Measurements from ENCODE around the gene ADGRD1. TPM values are rescaled to one million over a fixed set of nuclear protein-coding genes. Genes with fewer than 3 reads are reported as not detected.

The ADGRD1 gene
- total RNA-seq, 1 donor from 2014 or later, result 11.6 TPM

DNA sequence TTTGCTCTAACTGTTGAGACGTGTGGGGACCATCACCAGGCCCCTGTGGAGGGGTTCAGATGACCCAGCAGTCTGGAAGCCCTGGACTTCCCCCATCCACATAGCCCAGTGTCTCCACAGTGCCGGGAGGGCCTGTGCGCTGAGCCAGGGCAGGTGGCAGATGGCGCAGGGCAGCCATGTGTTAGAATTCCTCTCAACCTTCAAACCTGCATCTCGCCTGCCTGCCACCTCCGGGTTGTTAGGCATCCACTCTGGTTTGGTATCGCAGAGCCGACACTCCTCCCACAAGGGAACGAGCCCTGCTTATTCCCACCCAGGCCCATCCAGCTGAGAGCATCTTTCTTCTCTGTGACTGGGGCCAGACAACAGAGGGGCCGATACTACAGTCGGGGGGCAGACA lies 84.5 kb downstream of the ADGRD1 start:
- ATAC-seq (no peak), DNase-seq (ENCODE audit: low spot score) (no peak)

DNA sequence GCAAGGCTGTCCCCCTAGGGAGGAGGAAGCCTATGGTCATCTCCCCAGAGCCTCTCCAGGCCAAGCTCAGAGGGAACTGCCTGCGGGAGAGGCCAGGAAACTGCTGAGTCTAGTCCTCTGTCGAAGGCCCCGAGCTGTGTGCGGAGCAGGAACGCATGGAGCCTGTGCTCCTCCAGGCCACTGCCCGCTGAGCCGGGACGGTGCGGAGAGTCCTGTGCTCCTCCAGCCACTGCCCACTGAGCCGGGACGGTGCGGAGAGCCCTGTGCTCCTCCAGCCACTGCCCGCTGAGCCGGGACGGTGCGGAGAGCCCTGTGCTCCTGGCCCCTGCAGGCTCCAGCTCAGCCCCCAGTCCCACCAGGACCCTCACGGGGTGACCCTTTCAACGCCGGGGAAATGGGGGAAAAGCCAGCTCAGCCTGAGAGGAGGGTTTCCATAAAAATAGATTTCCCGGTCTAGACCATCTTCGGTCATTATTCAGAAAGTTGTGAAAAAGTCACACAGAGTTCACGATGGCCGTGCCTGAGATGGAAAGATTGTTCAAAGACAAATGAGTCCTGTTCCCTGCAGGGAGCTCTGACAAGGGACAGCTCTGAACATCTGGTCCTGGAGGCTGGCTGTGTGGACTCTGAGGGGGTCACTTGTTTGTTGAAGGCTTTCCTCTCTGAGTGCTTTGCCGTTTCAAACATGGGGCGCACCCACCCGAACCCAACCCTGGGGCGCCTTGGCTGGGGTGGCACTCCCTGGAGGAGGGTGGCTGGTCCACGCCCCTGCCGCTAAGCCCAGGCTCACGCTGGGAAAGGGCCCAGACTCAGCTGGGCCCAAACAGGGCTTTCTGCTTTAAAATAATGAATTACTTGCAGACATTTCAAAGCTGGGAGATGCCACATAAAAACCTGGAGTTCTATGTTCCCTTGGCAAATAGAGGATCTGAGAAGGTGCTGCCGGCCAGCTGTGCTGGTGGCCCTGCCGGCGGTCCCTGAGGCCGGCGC lies 85.5 kb downstream of the ADGRD1 start:
- DNase-seq (ENCODE audit: low spot score), result no peak

GRCh38 chr12:131040491-131040890 lies 86.8 kb downstream of the ADGRD1 start:
- DNase-seq (ENCODE audit: low spot score), result no peak
- ATAC-seq, result no peak

More for the DNA sequence above, 85.5 kb downstream of the ADGRD1 start:
- no peak for ATAC-seq

DNA sequence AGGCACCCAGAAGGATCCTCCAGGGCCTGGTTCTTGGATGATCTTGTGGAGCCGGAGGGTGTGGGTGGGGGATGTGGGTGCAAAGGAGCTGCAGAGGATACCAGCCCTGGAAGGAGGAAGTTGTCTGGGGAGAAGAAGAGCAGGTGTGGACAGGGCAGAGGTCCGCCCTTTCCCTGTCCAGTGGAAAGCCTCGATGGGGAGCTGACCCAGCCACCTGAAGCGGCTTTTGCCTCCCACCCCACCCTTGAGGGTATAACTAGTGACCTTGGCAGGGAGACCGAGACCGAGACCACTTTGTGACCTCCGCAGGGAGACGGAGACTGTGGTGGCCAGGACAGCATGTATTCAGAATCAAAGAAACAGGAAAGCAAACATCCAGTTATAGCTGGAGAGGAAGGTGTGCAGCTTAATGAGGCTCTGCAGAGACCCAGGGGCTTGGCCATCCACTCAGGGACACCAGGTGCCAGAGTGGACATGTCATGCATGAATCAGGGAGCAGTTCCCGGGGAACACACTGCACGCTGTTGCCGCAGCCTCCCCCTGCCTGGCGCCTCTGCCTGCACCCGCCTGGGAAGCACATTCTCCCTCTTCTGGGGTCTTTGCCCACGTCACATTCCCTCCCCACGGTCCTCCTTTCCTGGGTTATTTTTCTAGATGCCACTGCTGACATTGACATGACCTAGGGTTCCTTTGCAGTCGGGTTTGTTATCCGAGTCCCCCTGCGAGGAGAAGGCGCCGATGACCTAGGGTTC lies 87.7 kb downstream of the ADGRD1 start:
- ATAC-seq (no peak), DNase-seq (ENCODE audit: low spot score) (no peak)

- no peak for ATAC-seq
- no peak for DNase-seq (ENCODE audit: low spot score)
Measured at GRCh38 chr12:131041968-131042833, 88.5 kb downstream of the ADGRD1 start.

DNA sequence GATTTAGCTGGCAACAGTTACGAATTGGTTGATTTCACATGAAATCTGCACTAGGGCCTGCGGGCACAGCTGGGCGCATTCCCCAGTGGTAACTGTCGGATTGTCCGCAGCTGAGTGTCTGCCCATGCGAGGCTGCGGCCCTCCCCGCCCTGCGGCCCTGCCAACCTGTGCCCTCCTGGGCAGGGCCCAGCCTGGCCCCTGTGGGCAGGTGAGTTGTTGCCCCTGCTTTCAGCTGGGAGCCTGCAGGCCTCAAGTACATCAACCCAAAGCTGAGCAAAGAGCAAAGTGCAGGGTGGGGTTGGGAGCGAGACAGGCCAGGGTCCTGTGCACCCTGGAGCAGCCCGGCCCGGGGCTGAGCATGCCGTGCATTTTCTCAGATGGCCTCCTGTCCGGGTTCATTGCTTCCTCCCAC lies 89.1 kb downstream of the ADGRD1 start:
- DNase-seq (ENCODE audit: low spot score) (no peak), ATAC-seq (no peak)

DNA sequence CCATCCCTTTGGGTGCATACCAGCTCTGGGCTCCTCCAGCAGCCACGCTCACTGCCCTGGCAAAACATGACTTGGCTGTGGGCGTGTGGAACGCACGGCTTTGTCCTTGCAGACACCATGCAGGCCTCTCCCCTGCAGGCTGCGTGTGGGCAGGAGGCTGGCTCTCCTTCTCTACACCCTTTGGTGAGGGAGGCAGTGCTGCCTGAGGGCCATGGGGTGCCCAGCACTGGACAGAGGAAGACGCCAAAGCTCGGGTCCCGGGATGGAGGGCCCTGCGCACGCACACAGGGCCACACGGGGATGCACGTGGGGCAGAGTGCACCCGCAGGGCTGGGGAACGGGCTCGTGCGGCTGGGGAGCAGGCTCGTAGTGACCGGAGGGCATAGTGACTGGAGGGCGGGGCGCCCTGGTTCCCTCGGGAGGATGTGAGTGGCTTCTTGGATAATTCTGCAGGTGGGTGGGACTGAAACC lies 89.7 kb downstream of the ADGRD1 start:
- DNase-seq (ENCODE audit: low spot score) (no peak), ATAC-seq (no peak)

GRCh38 chr12:131044136-131044535 lies 90.4 kb downstream of the ADGRD1 start:
- no peak for DNase-seq (ENCODE audit: low spot score)
- no peak for ATAC-seq

DNA sequence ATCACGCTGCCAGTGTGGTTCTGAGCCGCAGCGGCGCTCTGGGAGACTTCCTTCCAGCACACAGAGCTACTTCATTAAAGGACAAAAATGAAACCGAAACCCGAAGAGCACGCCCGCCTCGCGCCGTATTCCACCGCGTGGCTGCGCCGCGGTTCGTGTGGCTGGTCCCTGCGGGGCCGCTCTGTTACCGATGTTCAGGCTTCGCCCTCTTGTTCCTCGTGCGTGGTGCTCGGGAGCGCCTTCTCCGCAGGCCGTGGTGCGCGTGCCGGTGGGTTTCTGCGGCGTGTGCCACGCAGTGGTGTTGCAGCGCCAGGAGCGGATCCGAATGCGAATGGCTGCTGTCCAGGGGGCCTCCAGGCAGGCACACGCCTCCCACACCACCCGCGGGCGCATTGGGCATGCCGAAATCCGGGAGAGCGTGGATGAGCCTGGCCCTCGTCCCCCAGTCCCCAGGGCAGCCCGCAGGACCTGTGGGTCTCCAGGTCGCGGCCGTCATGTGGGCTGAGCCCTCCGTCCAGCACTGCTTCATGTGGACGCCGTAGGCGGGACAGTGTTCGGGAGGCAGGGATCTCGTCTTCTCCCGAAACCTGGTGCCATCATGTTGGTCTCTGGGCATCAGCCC lies 91.2 kb downstream of the ADGRD1 start:
- no peak for ATAC-seq
- DNase-seq (ENCODE audit: low spot score), result no peak

GRCh38 chr12:131045705-131046460 lies 92.2 kb downstream of the ADGRD1 start:
- DNase-seq (ENCODE audit: low spot score) (no peak), ATAC-seq (no peak)

- ATAC-seq, result no peak
Measured at GRCh38 chr12:131046813-131047788, 93.4 kb downstream of the ADGRD1 start.

DNA sequence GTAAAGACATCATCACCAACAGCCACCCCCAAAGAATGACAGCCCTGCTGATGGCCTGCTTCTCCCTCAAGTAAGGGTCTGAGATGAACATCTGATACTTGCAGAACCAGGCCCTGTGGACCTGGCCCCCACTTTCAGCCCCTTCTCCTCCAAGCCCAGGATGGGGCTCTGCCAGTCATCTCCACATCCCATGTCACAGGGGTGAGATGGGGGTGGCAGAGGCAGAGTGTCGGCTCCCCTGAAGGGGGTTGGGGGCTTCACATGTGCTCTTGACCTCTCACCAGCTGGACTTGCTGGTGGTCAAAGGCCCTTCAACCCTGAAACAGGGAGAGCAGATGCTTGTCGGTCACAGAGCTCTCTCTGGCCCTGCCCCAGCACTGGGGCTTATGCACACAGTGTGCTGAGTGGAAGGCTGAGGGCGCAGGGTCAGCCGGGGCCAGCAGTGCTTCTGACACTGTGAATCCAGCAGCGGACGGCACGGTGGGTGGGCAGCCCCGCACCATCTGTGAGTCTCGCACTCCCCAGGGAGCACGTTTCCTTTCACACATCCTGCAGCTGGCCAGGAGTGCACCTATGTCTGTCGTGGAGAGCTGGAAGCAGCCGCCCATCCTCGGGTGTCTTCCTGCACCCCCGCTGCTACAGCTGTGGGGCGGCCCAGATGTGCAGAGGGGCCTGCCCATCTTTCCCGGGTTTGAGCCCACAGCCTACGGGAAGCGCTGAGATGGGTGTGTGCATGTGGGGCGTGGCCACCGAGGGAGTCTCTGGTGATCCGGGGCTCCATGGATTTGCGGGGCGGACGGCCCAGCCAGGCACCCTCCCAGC lies 94.3 kb downstream of the ADGRD1 start:
- DNase-seq (ENCODE audit: low spot score) (no peak), ATAC-seq (no peak)

More at GRCh38 chr12:131046813-131047788, 93.4 kb downstream of the ADGRD1 start:
- no peak for DNase-seq (ENCODE audit: low spot score)

DNA sequence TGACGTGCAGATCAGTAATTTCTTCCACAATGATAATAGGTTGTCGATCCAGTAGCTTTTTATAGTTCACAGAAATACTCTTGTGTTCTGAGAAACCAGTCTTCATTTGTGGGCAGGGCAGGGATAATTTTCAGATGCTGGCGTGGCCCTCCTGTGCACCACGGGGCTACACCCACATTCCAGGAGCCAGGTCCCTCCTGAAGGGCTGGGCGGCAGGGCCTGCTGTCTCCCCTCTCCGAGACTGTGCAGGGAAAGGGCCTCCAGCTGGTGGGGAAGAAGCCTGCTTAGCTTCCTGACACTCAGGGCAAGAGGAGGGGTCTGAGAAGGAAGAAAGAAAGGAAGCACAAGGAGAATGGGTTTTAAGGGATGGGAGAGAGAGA lies 94.9 kb downstream of the ADGRD1 start:
- ATAC-seq (no peak), DNase-seq (ENCODE audit: low spot score) (no peak)

DNA sequence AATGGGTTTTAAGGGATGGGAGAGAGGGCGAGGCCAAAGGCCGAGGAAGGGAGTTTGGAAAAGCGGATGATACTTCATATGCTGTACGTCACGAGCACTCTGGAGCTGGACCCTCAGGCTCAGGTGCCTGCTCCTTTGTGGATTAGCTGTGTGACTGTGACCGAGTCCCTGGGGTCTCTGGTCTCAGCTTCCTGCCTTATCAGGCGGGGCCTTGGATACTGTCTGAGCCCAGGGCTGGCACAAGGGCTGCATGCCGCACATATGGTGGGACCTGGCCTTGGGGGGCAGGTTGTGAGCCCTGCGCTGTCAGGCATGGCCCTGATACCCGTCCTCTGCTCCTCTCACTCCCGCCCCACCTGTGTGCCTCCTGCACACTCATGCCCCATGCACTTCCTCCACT lies 95.3 kb downstream of the ADGRD1 start:
- no peak for ATAC-seq
- DNase-seq (ENCODE audit: low spot score), result no peak

- DNase-seq (ENCODE audit: low spot score) (no peak), ATAC-seq (no peak)
Measured at GRCh38 chr12:131049549-131050339, 96.0 kb downstream of the ADGRD1 start.

GRCh38 chr12:131050463-131051154 lies 96.9 kb downstream of the ADGRD1 start:
- no peak for ATAC-seq

More at GRCh38 chr12:131050463-131051154, 96.9 kb downstream of the ADGRD1 start:
- no peak for DNase-seq (ENCODE audit: low spot score)
